Activated naive CD8-positive, alpha-beta T cell treated with anti-CD3 and anti-CD28 coated beads, Interleukin-2, amount 50 U/mL, for 16 hours (primary cell): Measurements from ENCODE around the gene NREP.

ENCODE experiments used
- DNase-seq: peaks from one replicate; pipeline ENCODE4 v3.0.0-alpha.2; 2020; ENCODE audit warnings: low read depth, low spot score

Gene NREP, protein sequence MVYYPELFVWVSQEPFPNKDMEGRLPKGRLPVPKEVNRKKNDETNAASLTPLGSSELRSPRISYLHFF

DNA sequence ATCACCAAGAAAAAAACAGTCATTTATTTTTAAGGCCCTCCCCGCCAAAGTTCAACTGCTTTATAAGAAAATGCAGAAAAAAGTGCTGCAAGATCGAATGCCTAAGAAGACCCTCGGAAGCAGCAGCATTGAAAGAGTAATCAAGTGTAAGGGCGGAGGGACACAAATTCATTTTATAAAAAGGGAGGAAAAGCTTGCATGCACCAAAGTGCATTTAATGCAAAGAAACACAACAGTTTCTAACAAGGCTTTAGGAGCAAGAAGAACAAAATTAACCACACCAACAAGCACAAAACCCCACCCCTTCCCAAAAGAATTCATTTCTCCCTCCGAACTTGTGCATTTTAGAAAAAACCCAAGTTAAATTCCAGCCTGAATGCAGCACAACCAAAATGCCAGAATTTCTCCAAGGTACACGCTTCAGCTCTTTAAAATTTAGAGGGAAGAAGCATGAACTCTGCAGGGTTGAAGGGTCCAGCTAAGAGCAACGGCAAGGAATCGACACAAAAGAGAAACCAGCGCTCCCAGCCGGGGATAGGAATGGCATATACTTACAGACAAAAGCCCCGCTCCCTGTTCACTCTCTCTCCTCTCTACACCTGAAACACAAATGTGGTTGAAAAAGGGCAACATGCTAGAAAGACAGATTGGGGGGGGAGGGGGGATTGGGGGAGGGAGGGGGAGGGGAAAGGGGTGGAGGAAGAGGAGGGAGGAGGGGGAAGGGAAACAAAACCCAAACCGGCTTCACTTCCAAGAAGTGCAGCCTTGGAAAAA lies at the start of gene NREP:
Gene NREP (minus strand): TSS at position 614 of the 774 bp plus-strand sequence. CDS start 1,422 bp downstream, outside the sequence.
- no peak for DNase-seq

DNA sequence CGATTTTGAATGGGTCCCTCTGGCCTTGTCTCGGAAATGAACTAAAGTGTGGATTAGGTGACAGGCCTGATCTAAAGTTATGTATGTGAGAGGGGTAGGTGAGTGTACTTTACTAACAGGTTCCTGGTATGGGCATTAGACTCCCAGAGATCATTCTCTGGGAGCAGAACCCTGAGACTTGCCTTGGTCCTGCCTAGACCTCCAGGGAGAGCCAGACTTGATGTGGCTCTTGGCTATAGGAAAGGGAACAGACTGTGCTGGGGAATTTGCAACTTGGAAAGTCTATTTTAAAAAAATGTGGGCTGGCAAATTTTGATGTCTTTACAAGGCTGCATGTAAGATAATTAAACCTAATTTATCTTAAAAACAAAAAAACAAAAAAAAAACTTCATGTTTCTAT lies 49.8 kb upstream of the NREP start:
- no peak for DNase-seq

DNA sequence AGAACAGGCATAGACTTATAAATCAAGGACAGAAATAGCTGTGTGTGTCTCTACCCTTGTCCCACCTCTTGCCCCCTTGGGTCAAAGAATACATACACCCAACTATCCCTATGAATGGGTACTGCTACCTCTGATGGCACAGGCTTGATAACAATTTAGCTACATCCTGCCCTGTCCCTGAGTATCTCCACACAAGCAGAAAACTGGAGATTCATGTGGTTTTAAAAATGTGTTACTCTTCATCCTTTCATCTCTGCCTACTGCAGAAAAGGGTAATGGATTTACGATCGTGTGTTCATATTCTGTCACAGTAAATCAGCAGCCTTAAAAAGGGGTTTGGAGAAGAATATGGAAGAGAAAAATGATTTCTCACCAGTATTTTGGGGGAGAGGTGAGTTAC lies 49.2 kb upstream of the NREP start:
- DNase-seq: no peak

DNA sequence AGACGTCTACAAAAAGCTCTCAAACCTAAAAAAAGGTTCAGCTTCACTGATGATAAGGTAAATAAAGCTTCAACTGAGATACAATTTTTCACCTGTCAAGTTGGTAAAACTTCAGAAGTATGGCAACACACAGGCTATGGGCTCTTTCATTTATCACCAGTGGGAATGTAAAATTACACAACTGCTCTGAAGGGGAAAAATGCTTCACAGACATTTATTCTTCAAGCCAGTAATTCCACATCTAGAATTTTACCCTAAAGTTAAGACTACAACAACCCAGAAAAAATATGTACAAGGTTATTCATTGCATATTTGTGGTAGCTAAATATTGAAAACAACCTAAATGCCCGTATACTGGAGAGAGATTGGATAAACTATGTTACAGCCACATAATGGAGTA lies 48.1 kb upstream of the NREP start:
- DNase-seq: no peak

DNA sequence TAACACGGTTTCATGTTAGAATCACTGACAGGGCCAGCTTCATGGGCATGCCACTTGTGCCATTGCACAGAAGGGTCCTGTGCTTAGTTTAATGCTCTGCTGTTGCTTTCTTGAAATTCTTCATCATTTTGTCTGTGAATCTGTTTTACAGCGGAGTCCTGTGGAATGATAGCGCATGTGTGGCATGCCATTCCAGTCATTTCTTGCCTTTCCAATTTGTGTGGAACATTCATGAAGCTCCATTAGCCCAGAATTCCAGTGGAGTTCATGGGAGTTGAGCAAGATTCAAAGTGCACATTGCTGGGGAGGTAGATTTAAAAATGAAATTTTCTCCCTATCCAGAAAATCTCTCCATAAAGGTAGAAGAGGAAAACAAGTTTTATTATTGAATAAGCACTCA lies 43.4 kb upstream of the NREP start:
- DNase-seq: no peak

DNA sequence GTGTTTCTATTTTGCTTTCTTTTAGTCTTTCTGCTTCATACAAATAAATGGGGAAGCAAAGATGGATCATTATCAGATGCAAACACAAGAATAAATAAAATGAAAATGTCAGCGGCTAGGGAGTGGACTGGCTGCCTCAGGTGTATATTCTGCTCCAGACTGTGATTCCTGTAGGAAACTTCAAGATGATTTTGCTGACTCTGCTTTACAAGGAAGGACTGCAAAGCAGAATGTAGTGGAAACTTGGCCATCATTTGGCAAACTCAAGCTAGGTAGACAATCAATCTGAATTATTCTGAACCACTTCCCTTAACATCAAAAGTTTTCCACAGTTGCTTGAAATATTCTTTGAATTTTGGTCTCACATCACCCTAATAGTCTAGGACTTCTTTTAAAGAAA lies 38.1 kb upstream of the NREP start:
- no peak for DNase-seq

DNA sequence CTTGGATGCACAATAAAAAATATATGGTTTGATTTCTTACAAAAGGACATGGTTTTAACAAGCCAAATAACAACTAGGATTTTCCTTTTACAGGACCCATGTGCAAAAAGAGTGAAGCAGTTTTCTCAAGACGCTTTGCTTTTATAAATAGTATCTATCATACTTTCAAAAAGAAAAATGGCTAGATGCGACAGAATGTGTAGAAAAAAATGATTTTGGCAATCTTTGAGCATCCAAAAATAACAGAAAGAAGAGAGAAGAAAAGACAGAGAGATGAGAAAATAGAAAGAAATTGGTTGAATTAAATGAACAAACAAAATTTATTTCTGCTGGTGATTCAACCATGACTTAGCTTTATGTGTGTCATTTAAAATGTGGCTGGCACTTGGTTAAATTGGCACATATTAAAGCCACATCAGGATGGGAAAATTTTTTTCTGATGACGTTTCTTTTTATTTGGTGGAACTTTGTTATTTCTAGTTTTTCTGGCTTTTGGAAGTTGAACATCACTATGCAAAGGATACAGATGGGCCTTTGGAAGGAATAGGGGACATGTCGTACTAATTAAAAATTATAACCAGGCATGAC lies 35.6 kb upstream of the NREP start:
- DNase-seq: no peak

DNA sequence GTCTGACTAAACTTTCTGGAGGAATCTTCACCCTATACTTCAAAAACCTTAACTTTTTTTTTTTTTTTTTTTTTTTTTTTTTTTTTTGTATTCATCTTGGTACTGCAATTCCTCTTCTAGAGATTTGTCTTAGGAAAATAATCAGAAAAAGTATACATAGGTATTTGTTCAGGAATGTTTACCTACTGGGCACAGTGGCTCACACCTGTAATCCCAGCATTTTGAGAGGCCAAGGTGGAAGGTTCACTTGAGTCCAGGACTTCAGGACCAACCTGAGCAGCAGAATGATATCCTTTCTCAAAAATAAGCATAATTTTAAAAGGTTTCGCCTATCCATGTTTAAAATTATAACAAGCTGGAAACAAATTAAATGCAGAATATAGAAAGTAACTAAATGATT lies 33.3 kb upstream of the NREP start:
- no peak for DNase-seq

DNA sequence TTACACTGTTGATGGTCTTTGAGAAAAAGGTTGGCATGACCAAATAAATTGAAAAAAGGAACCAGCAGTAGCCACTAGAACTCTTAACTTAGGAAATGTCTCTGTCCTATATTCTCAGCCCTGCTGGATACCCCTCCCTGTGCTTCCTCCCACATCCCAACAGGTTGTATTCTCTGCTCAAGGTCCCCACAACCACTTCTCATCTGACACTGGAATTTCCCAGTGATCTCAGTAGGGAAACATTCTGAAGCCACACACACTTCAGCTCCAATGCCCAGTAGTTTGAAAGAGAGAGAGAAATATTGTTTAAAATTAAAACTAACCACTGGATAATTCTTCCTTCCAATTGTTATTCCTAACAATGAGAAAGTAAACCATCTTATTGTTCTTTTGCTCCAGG lies 30.0 kb upstream of the NREP start:
- DNase-seq: no peak

DNA sequence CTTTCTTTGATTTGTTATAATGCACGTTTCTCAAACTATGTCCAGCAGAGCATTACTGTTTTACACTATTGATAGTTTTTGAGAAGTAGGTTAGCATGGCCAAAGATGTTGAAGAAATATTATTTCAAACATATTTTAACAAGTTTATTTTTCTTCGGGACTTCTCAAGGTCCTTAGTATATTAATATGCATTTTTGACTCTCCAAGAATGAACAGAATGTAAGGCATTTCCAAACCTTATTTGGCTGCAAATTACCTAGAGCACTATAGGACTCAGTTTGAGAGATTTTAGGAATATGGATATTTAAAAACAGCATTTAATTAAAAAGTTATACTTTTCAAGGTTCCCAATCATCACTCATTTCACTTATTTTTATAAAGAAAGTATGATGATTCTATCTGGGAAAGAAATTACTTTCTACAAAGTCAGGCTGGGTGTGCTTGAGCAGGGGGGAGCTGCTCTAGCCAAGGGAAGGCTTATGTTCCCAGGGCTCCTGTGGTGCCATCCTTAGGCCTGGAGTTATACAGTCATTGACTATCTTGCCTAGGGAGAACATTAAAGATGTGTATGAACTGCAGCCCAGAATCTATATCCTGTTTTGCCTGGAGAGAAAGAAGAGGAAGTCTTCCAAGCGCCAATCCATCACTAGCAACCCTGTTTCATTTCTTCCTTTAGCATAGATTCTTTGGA lies 27.6 kb upstream of the NREP start:
- no peak for DNase-seq

DNA sequence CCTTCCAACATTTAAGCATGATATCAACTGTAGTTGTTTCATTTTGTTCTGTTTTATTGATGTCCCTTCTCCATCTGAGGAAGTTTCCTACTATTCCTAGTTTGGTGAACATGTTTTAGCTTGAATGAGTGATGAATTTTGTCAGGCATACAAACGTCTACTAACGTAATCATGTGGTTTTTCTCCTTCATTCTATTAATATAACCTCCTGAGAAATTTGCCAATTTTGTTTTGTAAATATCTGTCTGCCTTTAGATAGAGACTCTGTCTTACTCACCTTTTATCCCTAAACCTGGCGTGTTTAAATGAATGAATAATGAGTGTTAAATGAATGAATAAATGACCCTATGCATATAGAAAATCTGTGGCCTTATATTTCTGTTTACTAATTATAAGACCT lies 26.5 kb upstream of the NREP start:
- no peak for DNase-seq

DNA sequence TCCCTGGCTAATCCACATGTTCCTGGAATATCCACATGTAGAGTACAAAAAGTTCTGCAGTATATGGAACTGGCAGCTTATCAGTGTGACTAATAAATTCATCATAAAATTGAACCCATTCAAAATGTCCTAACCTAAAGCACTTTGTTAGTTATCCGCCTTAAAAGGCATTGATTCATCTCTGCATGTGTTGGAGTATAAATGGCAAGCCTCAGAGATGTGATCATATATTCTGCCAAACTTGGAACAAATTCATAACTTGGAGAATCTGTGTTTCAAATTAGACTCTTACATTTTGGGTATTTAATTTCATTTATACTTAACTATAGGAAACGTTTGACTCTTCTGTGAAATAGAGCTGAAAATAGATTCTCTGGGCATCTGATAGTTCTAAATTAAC lies 25.2 kb upstream of the NREP start:
- no peak for DNase-seq

DNA sequence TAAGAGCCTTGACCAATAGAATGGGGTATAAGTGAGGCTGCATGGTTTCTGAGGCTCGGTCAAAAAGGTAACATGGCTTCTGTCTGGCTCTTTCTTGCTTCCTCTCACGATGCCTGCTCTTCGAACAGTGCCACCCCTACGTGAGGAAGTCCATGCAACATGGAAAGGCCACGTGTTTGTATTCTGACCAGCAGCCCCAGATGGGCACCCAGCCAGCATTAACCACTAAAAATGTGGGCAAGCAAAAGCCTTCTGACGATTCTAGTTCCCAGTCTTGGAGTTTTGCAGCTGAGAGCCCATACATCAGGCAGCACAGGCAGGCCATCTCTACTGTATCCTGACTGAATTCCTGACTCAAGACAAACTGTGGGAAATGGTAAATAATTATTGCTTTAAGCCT lies 24.2 kb upstream of the NREP start:
- DNase-seq: no peak

DNA sequence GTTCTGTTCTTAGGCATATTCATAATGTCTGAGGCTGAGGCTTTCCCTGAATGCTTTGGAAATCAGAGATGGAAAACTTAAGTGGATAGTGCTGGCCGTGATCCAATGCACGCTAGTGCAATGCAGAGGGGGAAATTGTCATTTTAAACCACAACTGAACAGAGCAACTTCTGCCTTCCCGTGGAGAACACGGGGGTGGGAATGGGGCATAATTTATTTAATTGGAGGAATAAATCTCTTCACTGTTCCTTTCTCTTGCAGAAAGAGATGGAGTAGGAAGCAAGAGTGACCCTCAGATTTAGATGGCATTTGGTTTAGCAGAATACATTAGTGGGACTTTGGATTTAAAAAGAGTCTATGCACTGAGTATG lies 22.9 kb upstream of the NREP start:
- no peak for DNase-seq

DNA sequence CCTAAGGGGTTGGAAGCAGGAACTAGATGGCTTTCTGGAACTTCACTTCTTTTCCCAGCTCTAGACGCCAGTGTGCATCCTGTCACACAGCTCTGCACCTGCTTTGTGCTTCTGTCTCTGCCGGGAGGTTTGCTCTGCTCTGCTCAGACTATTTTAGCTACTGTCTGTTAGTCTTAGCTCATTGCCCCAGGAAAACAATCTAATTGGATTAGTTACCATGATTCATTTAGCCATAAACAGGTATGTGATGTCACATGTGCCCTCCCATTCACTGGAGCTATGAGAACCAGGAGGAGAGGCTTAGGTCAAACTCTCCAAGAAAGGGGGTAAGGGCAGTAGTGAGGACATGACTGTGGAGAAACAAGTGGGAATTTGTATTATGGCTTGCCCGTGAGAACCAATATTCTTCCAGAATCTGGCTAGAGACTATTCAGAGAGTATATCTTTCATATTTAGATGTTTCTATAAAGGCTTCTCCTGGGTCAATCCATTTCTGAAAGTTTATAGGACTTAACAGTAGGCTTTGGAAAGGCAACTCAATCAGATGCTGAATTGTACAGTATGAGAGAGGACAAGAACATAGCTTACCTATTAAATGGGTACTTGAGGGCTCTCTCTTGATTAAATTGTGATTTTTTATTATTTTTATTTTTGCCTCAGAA lies 22.4 kb upstream of the NREP start:
- no peak for DNase-seq

DNA sequence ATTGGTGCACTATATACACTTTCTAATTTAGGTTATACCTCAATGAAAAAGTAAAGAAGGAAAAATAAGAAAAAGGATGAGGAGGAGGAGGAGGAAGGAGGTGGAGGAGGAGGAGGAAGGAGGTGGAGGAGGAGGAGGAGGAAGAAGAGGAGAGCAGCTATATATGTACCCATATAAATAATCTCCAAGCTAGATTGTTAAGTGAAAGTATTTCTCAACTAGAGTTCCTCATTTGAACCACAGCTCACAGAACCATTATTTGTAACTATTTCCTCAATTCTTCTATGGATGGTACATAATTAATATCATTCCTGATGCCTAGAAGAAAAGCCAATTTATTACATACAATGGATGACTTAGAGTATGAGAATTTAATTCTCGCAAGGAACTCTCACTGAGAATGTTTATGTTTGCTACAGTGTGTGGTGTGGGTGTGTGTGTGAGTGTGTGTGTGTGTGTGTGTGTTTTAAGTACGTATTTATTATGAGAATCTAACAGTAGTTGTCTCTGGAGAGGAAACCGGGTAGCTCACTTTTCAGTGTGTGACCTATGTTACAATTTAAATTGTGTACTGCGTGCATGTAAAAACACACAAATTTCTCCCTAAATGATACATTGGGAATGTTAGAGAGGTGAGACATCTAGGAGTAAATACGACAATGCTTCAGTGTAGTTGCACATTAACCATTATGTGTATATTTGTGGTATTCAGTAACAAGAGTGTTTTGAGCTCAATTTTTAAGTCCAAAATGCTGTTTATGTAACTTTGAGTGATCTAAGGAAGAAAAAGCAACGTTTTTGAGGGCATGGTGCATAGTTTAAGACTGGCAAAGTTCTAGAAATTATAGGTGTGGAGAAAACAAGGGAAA lies 20.2 kb upstream of the NREP start:
- DNase-seq: no peak

DNA sequence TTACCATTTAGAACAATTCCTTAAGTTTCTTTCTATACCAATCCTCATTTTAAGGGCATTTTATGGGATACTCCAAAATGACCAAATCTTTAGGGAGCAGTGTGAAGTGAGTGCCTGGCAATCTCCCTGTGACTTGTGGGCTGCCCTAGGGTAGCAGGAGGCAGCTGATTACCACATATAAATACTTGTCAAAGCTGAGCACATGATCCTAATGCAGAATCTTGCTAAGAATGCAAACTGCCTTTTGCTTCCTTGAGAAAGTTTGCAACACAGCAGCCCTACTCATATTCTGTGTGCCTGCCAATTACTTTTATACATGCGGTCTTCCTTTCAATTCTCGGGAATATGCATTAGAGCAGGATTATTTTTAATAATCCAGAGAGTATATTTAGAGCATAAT lies 18.2 kb upstream of the NREP start:
- no peak for DNase-seq

DNA sequence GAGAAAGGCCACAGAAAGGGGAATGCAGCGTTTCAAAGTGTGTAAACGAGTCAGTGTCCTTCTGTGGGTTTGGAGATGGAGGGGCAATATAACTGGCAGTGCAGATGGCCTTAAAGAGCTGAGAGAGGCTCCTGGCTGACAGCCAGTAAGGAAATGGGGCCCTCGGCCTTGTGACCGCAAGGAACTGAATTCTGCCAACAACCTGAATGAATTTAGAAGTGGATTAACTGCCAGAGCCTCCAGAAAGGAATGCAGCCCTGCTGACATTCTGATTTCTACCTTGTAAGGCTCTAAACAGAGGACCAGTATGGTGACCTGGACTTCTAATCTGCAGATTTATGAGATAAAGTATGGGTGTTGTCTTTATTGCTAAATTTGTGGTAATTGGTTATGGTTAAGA lies 17.5 kb upstream of the NREP start:
- no peak for DNase-seq

DNA sequence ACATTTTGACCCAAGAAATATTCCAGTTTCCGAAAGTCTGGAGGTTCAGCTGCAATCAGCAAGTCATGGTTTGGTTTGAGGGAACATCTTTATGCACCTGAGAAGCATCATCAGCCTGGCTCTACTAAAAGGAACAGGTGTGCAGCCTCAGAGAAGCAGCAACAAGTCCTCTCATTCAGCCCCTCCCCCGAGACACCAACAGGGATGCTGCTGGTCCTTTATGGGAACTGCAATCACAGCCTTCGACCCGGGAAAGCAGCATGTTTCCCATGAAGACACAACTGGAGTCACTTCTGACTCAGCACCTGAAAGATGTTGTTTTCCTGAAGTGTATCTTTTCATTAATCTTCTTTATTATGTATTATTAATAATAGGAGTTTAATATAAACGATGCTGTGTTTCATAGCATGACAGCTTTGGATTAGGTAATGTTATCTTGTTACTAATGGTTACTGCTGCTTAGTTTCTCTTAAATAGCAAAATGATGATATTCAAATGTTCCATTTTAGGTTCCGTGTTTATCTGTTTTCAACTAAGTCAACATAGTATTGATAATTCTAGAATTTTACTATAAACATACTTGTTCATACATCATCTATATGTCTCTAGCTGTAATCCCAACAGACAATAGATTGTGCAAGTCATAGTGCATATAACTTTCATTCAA lies 15.6 kb upstream of the NREP start:
- DNase-seq: no peak

DNA sequence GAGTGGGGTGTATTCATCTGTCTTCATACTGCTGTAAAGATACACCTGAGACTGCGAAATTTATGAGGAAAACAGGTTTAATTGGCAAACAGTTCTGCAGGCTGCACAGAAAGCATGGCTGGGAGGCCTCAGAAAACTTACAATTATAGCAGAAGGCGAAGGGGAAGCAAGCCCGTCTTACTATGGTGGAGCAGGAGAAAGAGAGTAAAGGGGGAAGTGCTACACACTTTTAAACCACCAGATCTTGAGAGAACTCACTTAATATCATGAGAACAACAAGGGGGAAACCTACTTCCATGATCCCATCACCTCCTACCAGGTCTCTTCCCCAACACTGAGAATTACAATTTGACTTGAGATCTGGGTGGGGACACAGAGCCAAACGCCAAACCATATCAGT lies 12.5 kb upstream of the NREP start:
- no peak for DNase-seq
